ENCODE results near the gene SLC16A13. TPM values are rescaled to one million over a fixed set of nuclear protein-coding genes. Genes with fewer than 3 reads are reported as not detected.

The SLC16A13 gene
- total and polyA plus RNA-seq, 8 donors: 3.7 to 21.5 (median 4.8) TPM

DNA sequence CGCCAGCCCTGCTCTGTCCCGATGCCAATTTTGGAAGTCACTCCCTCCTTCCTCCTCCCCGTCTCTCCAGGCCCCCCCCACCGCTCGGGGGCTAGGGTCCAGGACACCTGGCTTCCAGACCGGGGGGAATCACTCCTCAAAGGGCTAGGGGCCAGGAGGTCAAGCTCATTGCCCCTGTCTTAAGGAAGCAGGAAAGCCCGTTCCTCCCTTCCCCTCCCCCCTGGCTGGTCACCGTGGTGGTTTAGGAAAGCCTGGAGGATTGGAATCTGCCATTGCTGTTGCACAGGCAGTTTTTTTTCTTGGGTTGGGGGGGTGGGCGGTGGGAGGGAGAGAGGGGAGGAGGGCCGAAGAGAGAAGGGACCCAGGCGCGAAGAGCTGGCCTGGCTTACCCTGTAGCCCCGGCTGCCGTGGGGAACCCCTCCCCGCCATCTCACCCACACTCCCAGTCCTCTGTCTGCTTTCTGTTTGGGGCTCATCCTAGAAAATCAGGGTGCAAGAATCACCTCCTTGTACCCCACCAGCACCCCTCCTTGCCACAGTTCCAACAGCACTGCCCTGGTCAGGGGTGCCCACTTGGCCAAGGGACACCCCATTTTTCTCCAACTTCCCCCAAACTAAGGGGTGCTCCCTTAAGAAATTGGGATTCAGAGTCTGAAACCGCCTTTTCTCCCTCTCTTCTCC lies 15.8 kb upstream of the SLC16A13 start:
- H3K4me1 ChIP-seq: peaks cover 6 to 82% of the 10 kb centered on the region in 2 donors
- peak overlapping the region; percentile 86 to 89 for H3K27ac ChIP-seq
- H3K9me3 ChIP-seq: no peaks in the 10 kb centered on the region
- peaks cover 0 to 15% of the 10 kb centered on the region in 2 donors for H3K27me3 ChIP-seq
- peak overlapping the region; percentile 16 to 38 for H3K4me3 ChIP-seq
- ATAC-seq (no peak), DNase-seq (peak in 2 of 4 donors; percentile 80 to 88)
- intact Hi-C loops (cut with DNase I): no loop called here
- TF ChIP-seq, protein P1, sequence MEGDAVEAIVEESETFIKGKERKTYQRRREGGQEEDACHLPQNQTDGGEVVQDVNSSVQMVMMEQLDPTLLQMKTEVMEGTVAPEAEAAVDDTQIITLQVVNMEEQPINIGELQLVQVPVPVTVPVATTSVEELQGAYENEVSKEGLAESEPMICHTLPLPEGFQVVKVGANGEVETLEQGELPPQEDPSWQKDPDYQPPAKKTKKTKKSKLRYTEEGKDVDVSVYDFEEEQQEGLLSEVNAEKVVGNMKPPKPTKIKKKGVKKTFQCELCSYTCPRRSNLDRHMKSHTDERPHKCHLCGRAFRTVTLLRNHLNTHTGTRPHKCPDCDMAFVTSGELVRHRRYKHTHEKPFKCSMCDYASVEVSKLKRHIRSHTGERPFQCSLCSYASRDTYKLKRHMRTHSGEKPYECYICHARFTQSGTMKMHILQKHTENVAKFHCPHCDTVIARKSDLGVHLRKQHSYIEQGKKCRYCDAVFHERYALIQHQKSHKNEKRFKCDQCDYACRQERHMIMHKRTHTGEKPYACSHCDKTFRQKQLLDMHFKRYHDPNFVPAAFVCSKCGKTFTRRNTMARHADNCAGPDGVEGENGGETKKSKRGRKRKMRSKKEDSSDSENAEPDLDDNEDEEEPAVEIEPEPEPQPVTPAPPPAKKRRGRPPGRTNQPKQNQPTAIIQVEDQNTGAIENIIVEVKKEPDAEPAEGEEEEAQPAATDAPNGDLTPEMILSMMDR (IDR thresholded peaks at IDR 0.05): no peak
- H3K36me3 ChIP-seq: peaks cover 0 to 15% of the 10 kb centered on the region in 2 donors

DNA sequence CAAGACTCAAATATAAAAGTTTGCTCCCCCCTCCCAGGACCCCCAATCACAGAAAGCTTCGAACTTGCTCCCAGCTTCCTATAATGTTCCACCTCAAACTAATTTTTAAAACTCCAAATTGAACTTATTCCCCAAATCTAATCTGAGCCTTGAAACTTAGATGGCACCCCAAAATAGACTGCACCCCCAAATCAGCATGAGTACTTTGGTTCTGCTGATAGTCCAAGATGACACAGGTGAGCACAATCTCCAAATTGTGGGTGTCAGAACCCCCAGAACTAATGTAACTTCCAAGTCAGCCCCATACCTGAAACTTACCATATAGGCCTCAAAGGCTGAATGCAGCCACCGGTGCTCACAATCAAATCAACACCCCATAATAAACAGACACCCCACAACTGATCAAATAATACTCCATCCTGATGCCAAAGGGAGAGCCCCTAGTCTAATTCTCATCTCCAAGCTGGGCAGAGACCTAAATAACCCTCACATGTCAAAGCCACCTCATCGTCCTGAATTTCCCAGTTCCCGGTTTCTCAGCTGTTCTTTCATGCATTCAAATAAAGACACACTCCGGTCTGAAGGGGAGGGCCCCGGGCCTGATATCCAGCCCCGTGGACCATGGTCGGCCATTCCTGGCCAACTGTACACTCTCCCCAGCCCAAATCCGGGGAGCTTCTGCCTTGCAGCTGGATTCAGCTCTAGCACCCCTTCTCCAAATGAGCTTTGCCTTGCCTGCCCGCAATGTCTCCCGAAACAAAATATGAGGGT lies 14.7 kb upstream of the SLC16A13 start:
- Histone ChIP-seq H3K4me3 (peak overlapping the region in 1 of 2 donors; percentile 51), H3K4me1 (peaks cover 6 to 72% of the 10 kb centered on the region in 2 donors), H3K27ac (peak overlapping the region; percentile 86 to 89), H3K9me3 (no peaks in the 10 kb centered on the region), H3K27me3 (peaks cover 0 to 15% of the 10 kb centered on the region in 2 donors), H3K36me3 (peaks cover 0 to 15% of the 10 kb centered on the region in 2 donors)
- ATAC-seq: no peak
- DNase-seq: no peak
- TF ChIP-seq, protein P1 (IDR thresholded peaks at IDR 0.05): no peak
- intact Hi-C loops (cut with DNase I): no loop called here

DNA sequence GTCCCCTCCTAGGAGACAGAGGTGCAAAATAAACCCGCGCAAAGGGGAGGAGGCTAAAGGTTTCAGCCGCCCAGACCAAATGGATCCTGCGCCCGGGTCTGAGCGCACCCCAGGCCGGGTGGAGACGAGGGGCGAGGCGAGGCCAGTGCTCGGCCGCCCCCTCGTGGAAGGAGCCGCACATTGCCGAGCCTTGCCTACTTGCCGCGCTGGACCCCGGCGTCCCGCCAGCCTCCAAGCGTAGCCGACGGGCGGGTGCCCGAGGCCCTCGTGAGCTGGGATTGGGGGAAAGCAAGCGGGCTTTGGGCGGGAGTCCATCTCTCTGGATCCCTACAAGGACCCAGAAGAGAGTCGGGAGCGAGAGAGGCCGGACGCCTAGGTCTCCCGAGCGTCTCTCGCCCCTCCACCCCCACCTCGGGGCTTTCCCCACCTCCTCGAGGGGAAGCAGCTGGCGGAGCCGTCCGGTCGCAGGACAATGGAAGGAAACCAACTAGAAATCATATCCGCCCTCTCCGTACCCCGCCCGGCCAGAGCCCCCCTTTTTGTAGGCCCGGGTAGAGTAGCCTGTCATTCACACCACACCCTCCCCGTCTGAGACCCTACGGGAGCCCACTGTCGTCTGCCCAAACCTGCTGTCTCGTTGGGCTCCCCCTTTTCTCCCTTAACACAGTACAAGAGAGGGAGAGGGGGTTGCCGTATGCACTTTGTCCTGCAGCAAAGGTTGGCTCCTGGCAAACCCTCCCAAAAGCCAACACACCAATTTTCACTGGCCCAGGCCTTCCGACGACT lies 13.6 kb upstream of the SLC16A13 start:
- TF ChIP-seq, protein P1 (IDR thresholded peaks at IDR 0.05): peak; percentile 93 to 97
- peaks cover 6 to 61% of the 10 kb centered on the region in 2 donors for H3K4me1 ChIP-seq
- H3K4me3 ChIP-seq: peak overlapping the region; percentile 19 to 51
- H3K27me3 ChIP-seq: peaks cover 0 to 15% of the 10 kb centered on the region in 2 donors
- DNase-seq (peak in 3 of 4 donors; percentile 74 to 96 (median 80)), ATAC-seq (peak; percentile 79)
- intact Hi-C loops (cut with DNase I): no loop called here
- peaks cover 0 to 6% of the 10 kb centered on the region in 2 donors for H3K36me3 ChIP-seq
- peak overlapping the region; percentile 76 to 86 for H3K27ac ChIP-seq
- no peaks in the 10 kb centered on the region for H3K9me3 ChIP-seq

DNA sequence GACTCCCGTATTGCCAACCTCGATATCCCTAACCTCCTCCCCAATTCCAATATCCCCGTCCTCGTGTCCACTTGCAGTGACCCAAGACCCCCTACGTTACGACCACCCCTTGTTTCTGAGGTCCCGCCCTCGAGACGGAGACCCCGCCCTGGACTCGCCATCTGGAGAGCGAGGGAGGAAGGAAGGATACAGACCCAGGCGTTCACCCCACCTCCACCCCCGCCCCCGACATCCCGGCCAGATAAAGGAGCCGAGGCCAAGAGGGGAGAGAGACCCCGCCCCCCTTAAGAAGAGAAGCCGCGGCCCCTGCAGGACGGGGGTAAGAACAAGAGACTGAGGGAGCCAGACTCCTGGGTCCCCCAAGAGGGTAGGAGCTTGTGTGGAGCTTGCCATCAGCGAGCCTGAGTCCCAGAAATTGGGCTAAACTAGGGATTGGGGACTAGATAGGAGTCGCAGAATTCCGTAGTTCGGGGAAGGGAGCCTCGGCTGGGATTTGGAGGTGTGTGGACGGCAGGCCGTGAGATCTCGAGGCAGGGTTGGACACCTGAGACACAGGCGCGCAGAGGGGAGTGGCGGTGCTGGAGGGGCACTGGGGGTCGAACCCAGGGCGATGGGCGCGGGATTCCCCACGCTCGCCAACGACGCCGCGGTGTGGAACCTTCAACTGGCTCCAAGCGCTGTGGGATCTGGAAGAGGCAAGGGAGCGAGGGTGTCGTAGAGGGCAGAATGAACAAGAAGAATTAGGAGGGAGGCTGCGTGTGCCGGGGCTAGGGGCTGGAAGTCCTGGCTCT lies 12.8 kb upstream of the SLC16A13 start, which contains the start of gene BCL6B:
BCL6B (plus strand) TSS at position 270 of the 791 bp plus-strand sequence. CDS start 622 bp downstream, outside the sequence.
- peaks cover 6 to 53% of the 10 kb centered on the region in 2 donors for H3K4me1 ChIP-seq
- H3K9me3 ChIP-seq: no peaks in the 10 kb centered on the region
- DNase-seq (peak in 1 of 4 donors; percentile 29), ATAC-seq (no peak)
- peak within 1 kb of the TSS; percentile 76 to 86 for H3K27ac ChIP-seq
- no peaks in the 10 kb centered on the region for H3K36me3 ChIP-seq
- intact Hi-C loops (cut with DNase I): no loop called here
- TF ChIP-seq, protein P1 (IDR thresholded peaks at IDR 0.05): no peak
- H3K27me3 ChIP-seq: peaks cover 0 to 15% of the 10 kb centered on the region in 2 donors
- H3K4me3 ChIP-seq: peak within 1 kb of the TSS; percentile 19 to 51

Data from left lung (tissue), 10 donors.